Measurements from ENCODE around the gene HNRNPL.
"Not testable (repeated sequence)": the region's sequence is repeated elsewhere in the genome, so short reads cannot be mapped to it uniquely, and the experiment has no call there.

Gene HNRNPL

GRCh38 chr19:38790507-38791403 lies 59.0 kb downstream of the HNRNPL start:
- H3K27me3 ChIP-seq (ENCODE audit: control insufficient read depth, insufficient read depth, low read length, poor library complexity, severe bottlenecking); H3K27ac ChIP-seq (ENCODE audit: insufficient read depth, low read depth, low read length, poor library complexity, severe bottlenecking); H3K9me3 ChIP-seq (ENCODE audit: control insufficient read depth, low read length); H3K4me3 ChIP-seq (ENCODE audit: insufficient read depth, low read depth, low read length); H3K36me3 ChIP-seq (ENCODE audit: control insufficient read depth, insufficient read depth, low read length); H3K4me1 ChIP-seq (ENCODE audit: control insufficient read depth, insufficient read depth, low read length): not testable (repeated sequence)
- 76 to 87% methylated on average over 9 to 13 of the region's 49 CpGs for WGBS, 2 experiments

- no peak within 1 kb of the TSS for H3K27ac ChIP-seq (ENCODE audit: insufficient read depth, low read depth, low read length, poor library complexity, severe bottlenecking)
- no peaks in the 10 kb centered on the region for H3K4me1 ChIP-seq (ENCODE audit: control insufficient read depth, insufficient read depth, low read length)
- 78 to 80% methylated on average over 9 to 10 of the region's 17 CpGs for WGBS, 2 experiments
- no peaks in the 10 kb centered on the region for H3K36me3 ChIP-seq (ENCODE audit: control insufficient read depth, insufficient read depth, low read length)
- H3K9me3 ChIP-seq (ENCODE audit: control insufficient read depth, low read length) = no peaks in the 10 kb centered on the region
- no peak within 1 kb of the TSS for H3K4me3 ChIP-seq (ENCODE audit: insufficient read depth, low read depth, low read length)
- H3K27me3 ChIP-seq (ENCODE audit: control insufficient read depth, insufficient read depth, low read length, poor library complexity, severe bottlenecking) = no peaks in the 10 kb centered on the region
Observed at GRCh38 chr19:38788478-38789243, 61.1 kb downstream of the HNRNPL start, which contains the start of gene LGALS7B. LGALS7B (plus strand) TSS chr19:38789200; CDS start chr19:38789227, 27 bp downstream.

GRCh38 chr19:38786572-38787265 lies 63.1 kb downstream of the HNRNPL start:
- Histone ChIP-seq H3K4me3 (ENCODE audit: insufficient read depth, low read depth, low read length) (no peak overlapping the region), H3K9me3 (ENCODE audit: control insufficient read depth, low read length) (no peaks in the 10 kb centered on the region), H3K4me1 (ENCODE audit: control insufficient read depth, insufficient read depth, low read length) (no peaks in the 10 kb centered on the region), H3K27ac (ENCODE audit: insufficient read depth, low read depth, low read length, poor library complexity, severe bottlenecking) (no peak overlapping the region), H3K27me3 (ENCODE audit: control insufficient read depth, insufficient read depth, low read length, poor library complexity, severe bottlenecking) (no peaks in the 10 kb centered on the region), H3K36me3 (ENCODE audit: control insufficient read depth, insufficient read depth, low read length) (no peaks in the 10 kb centered on the region)
- WGBS, 2 experiments = 90% methylated on average over 11 of the region's 11 CpGs
